Gastroesophageal sphincter (tissue), 3 donors: ENCODE results near the gene RNF213.

Source experiments
- CTCF ChIP-seq, 4 experiments: fragments of 200-600 bp in 2 of 4; fragments of 450-650 bp in 2 of 4; sonication (generic) in 1 of 4; IDR thresholded peaks; one replicate each; pipeline ENCODE4 v1.5.1; 2017 to 2019; ENCODE audit warnings: antibody characterized with exemption in 4 of 4, mild to moderate bottlenecking in 2 of 4, moderate library complexity in 2 of 4
- POLR2A ChIP-seq, 2 donors: fragments of 450-650 bp; IDR thresholded peaks; one replicate each; pipeline ENCODE4 v1.6.1; 2017; ENCODE audit warnings: antibody characterized with exemption in 2 of 2, mild to moderate bottlenecking in 2 of 2, moderate library complexity in 1 of 2
- POLR2AphosphoS5 ChIP-seq: sonication (generic); formaldehyde crosslinking; IDR thresholded peaks from one replicate; pipeline ENCODE4 v1.6.1; 2017; ENCODE audit warnings: antibody characterized with exemption

GRCh38 chr17:80319999-80320344 is 59.3 kb downstream of the RNF213 start:
- no peak for TF ChIP-seq CTCF (IDR thresholded peaks at IDR 0.05)
- no peak for TF ChIP-seq POLR2A (IDR thresholded peaks at IDR 0.05)
- no peak for TF ChIP-seq POLR2AphosphoS5
